Natural killer cell (primary cell): ENCODE data around the gene ZC3H4. TPM values are rescaled to one million over a fixed set of nuclear protein-coding genes. Genes with fewer than 3 reads are reported as not detected.

Experiments
- ATAC-seq, 3 donors: fragments of 150-1000 bp in 2 of 3; fragments of 200-7000 bp in 1 of 3; cut with Tn5 transposase; 1 replicate in 1 of 3; 2 replicates in 2 of 3; pipeline ENCODE4 v1.10.0; 2021; ENCODE audit warnings: mild to moderate bottlenecking in 2 of 3, moderate library complexity in 2 of 3
- DNase-seq, 2 donors: peaks; one replicate each; pipeline versions ENCODE4 v3.0.0 to v3.0.0-alpha.2; 2013 to 2021; ENCODE audit warnings: mixed read lengths in 1 of 2
- H3K27ac ChIP-seq: one replicate; pipeline ENCODE4 v1.5.1; 2013; ENCODE audit warnings: mild to moderate bottlenecking, low read length
- H3K27me3 ChIP-seq: one replicate; pipeline ENCODE4 v1.6.1; 2013; ENCODE audit warnings: low read length; ENCODE audit not compliant: control insufficient read depth, insufficient read depth
- H3K36me3 ChIP-seq: one replicate; pipeline ENCODE4 v1.6.1; 2013; ENCODE audit warnings: low read length; ENCODE audit not compliant: control insufficient read depth, insufficient read depth
- H3K4me1 ChIP-seq: one replicate; pipeline ENCODE4 v1.6.1; 2013; ENCODE audit warnings: low read length; ENCODE audit not compliant: control insufficient read depth, insufficient read depth
- H3K4me3 ChIP-seq: one replicate; pipeline ENCODE4 v1.5.1; 2013; ENCODE audit warnings: low read length
- H3K9me3 ChIP-seq: one replicate; pipeline ENCODE4 v1.6.1; 2013; ENCODE audit warnings: low read length; ENCODE audit not compliant: control insufficient read depth, insufficient read depth
- H3K27ac Mint-ChIP-seq, 2 donors: one replicate each; pipeline ENCODE4 v1.8.0; 2022; ENCODE audit warnings: mild to moderate bottlenecking in 2 of 2, mixed read lengths in 2 of 2, moderate library complexity in 1 of 2
- H3K27me3 Mint-ChIP-seq, 2 donors: one replicate each; pipeline ENCODE4 v1.8.0; 2022; ENCODE audit warnings: low read depth in 2 of 2, mixed read lengths in 2 of 2
- H3K36me3 Mint-ChIP-seq: one replicate; pipeline ENCODE4 v1.8.0; 2022; ENCODE audit warnings: mixed read lengths
- H3K4me1 Mint-ChIP-seq, 2 donors: one replicate each; pipeline ENCODE4 v1.8.0; 2022; ENCODE audit warnings: mixed read lengths in 2 of 2
- H3K4me3 Mint-ChIP-seq: one replicate; pipeline ENCODE4 v1.8.0; 2022; ENCODE audit warnings: mild to moderate bottlenecking, moderate library complexity, mixed read lengths
- H3K9me3 Mint-ChIP-seq, 2 donors: one replicate each; pipeline ENCODE4 v1.8.0; 2022; ENCODE audit warnings: mixed read lengths in 2 of 2
- WGBS: methylation state at CpG from one replicate; pipeline ENCODE4 v1.1.7; 2013; ENCODE audit warnings: missing lambda C conversion rate; ENCODE audit not compliant: insufficient coverage; 5-methylcytosine and 5-hydroxymethylcytosine counted together
- intact Hi-C: fragments of 100-400 bp; cut with micrococcal nuclease; formaldehyde crosslinking; loops from one replicate; pipeline ENCODE4 v1.14.2; 2022
- total RNA-seq, 4 donors: library from RNA; stranded (reverse); fragments of 120-200 nt in 1 of 4; gene quantifications; one replicate each; pipeline versions ENCODE4 v1.2.3 to v1.2.4, GENCODE V29; 2013 to 2022
- TF ChIP-seq, protein P1 (sequence below): fragments of 200-600 bp; IDR thresholded peaks from one replicate; pipeline ENCODE4 v1.8.0; 2022; ENCODE audit warnings: antibody characterized with exemption

The ZC3H4 gene
- total RNA-seq, 3 donors from 2014 or later (not counting 1 experiment from before 2014, with no cell fraction given): 71.2 to 75.3 (median 73.3) TPM

DNA sequence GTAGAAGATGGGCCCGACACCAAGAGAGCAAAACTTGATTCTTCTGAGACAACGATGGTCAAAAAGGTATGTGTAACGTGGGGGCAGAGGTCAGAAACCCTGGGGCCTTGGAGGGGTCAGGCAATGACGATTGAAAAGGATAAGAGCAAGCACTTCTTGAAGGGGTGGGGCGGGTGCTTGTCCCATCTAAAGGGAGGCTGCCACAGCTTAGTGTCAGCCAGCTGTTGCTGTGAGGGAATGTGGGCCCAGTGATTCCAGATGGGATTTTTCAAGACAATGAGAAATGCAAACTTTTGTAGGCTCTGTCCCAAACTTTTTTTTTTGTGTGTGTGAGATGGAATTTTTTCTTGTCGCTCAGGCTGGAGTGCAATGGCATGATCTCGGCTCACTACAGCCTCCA is 41.6 kb upstream of the ZC3H4 start:
- DNase-seq: no peak
- no peak for ATAC-seq
- H3K36me3 ChIP-seq: peaks cover 37% of the 10 kb centered on the region
- TF ChIP-seq, protein P1, sequence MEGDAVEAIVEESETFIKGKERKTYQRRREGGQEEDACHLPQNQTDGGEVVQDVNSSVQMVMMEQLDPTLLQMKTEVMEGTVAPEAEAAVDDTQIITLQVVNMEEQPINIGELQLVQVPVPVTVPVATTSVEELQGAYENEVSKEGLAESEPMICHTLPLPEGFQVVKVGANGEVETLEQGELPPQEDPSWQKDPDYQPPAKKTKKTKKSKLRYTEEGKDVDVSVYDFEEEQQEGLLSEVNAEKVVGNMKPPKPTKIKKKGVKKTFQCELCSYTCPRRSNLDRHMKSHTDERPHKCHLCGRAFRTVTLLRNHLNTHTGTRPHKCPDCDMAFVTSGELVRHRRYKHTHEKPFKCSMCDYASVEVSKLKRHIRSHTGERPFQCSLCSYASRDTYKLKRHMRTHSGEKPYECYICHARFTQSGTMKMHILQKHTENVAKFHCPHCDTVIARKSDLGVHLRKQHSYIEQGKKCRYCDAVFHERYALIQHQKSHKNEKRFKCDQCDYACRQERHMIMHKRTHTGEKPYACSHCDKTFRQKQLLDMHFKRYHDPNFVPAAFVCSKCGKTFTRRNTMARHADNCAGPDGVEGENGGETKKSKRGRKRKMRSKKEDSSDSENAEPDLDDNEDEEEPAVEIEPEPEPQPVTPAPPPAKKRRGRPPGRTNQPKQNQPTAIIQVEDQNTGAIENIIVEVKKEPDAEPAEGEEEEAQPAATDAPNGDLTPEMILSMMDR: no peak
- peaks cover 50% of the 10 kb centered on the region for H3K4me1 ChIP-seq
- H3K27ac Mint-ChIP-seq: peak overlapping the region in 1 of 2 donors; percentile 20
- no peak overlapping the region for H3K4me3 ChIP-seq
- no peaks in the 10 kb centered on the region for H3K27me3 ChIP-seq
- H3K36me3 Mint-ChIP-seq: peaks cover 24% of the 10 kb centered on the region
- H3K27ac ChIP-seq: no peak overlapping the region
- peaks cover 34 to 41% of the 10 kb centered on the region in 2 donors for H3K4me1 Mint-ChIP-seq
- intact Hi-C loops: loop anchor here (5.0 kb wide), 2 partner anchors 37 to 72 kb away; no protein-coding TSS in a partner anchor
- WGBS: 86% methylated on average over 7 of the region's 7 CpGs
- peak overlapping the region; percentile 53 for H3K4me3 Mint-ChIP-seq
- H3K9me3 Mint-ChIP-seq: no peaks in the 10 kb centered on the region
- no peaks in the 10 kb centered on the region for H3K9me3 ChIP-seq
- no peaks in the 10 kb centered on the region for H3K27me3 Mint-ChIP-seq

DNA sequence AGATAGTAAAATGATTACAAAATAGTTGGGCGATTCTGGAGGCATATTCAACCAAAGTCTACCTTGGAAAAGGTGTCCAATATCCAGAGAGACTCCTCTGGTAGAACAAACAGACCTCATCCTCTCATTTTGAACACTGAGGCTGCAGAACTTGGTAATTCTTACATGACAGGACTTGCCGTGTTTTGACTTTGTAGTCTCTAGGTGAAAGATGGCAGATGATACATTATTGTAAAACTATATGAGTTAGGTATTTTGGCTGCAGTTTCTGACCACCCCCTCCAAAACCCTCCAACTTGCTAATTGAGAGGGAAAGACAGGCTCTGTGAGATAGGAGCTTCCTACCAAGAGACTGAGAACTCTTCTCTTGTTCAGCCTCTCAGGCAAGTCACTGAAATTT is 39.7 kb upstream of the ZC3H4 start:
- Mint-ChIP-seq H3K9me3 (no peaks in the 10 kb centered on the region), H3K27me3 (no peaks in the 10 kb centered on the region), H3K27ac (no peak overlapping the region), H3K4me3 (no peak overlapping the region), H3K36me3 (peaks cover 24% of the 10 kb centered on the region), H3K4me1 (peaks cover 23 to 25% of the 10 kb centered on the region in 2 donors)
- no peak for ATAC-seq
- no peaks in the 10 kb centered on the region for H3K27me3 ChIP-seq
- TF ChIP-seq, protein P1: no peak
- H3K9me3 ChIP-seq: no peaks in the 10 kb centered on the region
- H3K4me3 ChIP-seq: no peak overlapping the region
- H3K4me1 ChIP-seq: peaks cover 37% of the 10 kb centered on the region
- intact Hi-C loops: no loop called here
- 100% methylated on average over 2 of the region's 2 CpGs for WGBS
- peaks cover 38% of the 10 kb centered on the region for H3K36me3 ChIP-seq
- no peak for DNase-seq
- no peak overlapping the region for H3K27ac ChIP-seq

DNA sequence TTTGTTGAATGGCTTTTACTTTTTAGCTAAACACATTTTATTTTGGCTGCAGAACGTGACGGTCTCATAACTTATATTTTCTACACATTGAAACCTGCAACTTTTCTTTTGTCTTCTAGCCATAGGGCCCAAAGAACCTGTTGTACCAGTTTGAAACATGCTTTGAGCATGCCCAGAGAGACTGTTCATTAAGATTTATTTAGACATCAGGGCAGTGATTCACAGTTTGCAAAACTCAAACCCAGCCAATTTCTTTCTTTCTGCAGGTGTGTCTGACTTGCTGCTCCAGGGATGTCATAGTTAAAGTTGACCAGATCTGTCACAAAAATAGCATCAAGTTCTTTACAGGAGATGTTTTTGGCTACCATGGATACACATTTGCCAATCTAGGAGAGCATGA is 39.1 kb upstream of the ZC3H4 start:
- Mint-ChIP-seq H3K27me3 (no peaks in the 10 kb centered on the region), H3K4me3 (no peak overlapping the region), H3K36me3 (peaks cover 24% of the 10 kb centered on the region), H3K4me1 (peaks cover 18 to 19% of the 10 kb centered on the region in 2 donors), H3K9me3 (no peaks in the 10 kb centered on the region), H3K27ac (no peak overlapping the region)
- H3K4me1 ChIP-seq: peaks cover 31% of the 10 kb centered on the region
- no peak overlapping the region for H3K27ac ChIP-seq
- H3K27me3 ChIP-seq: no peaks in the 10 kb centered on the region
- H3K9me3 ChIP-seq: no peaks in the 10 kb centered on the region
- intact Hi-C loops: no loop called here
- H3K36me3 ChIP-seq: peaks cover 40% of the 10 kb centered on the region
- no peak for ATAC-seq
- no peak for DNase-seq
- TF ChIP-seq, protein P1: no peak
- 100% methylated on average over 2 of the region's 2 CpGs for WGBS
- H3K4me3 ChIP-seq: no peak overlapping the region

DNA sequence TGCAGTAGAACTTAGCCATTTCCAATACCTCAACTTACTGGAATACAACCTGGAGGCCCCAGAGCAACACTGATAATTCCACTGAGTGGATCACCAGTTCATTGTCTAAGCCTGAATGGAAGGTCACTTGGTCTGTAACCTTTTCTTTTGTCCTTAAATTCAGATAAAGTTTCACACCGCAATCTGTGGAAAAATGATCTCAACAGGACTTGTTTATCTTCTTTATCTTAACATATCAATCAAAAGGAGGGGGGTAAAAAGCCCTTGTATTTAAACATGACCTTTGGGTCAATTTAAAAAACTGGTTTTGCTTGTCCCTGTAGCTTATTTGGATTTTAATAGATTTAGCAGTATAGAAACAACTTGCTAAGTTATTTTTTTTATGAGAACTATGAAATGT is 38.6 kb upstream of the ZC3H4 start:
- H3K27me3 Mint-ChIP-seq: no peaks in the 10 kb centered on the region
- Histone ChIP-seq H3K4me3 (no peak overlapping the region), H3K27me3 (no peaks in the 10 kb centered on the region), H3K36me3 (peaks cover 40% of the 10 kb centered on the region), H3K27ac (no peak overlapping the region), H3K9me3 (no peaks in the 10 kb centered on the region), H3K4me1 (peaks cover 27% of the 10 kb centered on the region)
- no peak for ATAC-seq
- TF ChIP-seq, protein P1: no peak
- H3K4me3 Mint-ChIP-seq: no peak overlapping the region
- H3K4me1 Mint-ChIP-seq: peaks cover 15 to 16% of the 10 kb centered on the region in 2 donors
- DNase-seq: no peak
- intact Hi-C loops: no loop called here
- H3K36me3 Mint-ChIP-seq: peaks cover 24% of the 10 kb centered on the region
- 100% methylated on average over 1 of the region's 1 CpG for WGBS
- H3K27ac Mint-ChIP-seq: no peak overlapping the region
- H3K9me3 Mint-ChIP-seq: no peaks in the 10 kb centered on the region
